Activated CD8-positive, alpha-beta memory T cell treated with anti-CD3 and anti-CD28 coated beads for 36 hours (primary cell): ENCODE data around the gene SSBP2. TPM values are rescaled to one million over a fixed set of nuclear protein-coding genes. Genes with fewer than 3 reads are reported as not detected.
"Not testable (repeated sequence)": the region's sequence is repeated elsewhere in the genome, so short reads cannot be mapped to it uniquely, and the experiment has no call there.

Source experiments
- CTCF ChIA-PET: fragments of 350-600 bp; sonication (Branson Sonifier 250); formaldehyde crosslinking; loops from one replicate; lab custom pipeline; 2021; ENCODE audit warnings: antibody characterized with exemption; lab: Charles Lee
- POLR2A ChIA-PET: fragments of 350-600 bp; sonication (Branson Sonifier 250); formaldehyde crosslinking; loops from one replicate; lab custom pipeline; 2021; ENCODE audit warnings: antibody characterized with exemption; lab: Charles Lee
- total RNA-seq, 2 experiments: library from RNA; stranded (reverse); gene quantifications; one replicate each; pipeline ENCODE4 v1.2.3, GENCODE V29; 2021

The SSBP2 gene
- total RNA-seq, 2 experiments from 2014 or later = 7.0 to 9.7 TPM

- POLR2A ChIA-PET = no interaction called here
- CTCF ChIA-PET = no interaction called here
These were observed 50.7 kb downstream of the SSBP2 start for GRCh38 chr5:81700166-81700565.

- CTCF ChIA-PET = no interaction called here
- POLR2A ChIA-PET = no interaction called here
These were observed 52.1 kb downstream of the SSBP2 start for GRCh38 chr5:81698813-81699212.

GRCh38 chr5:81696418-81697397, 54.2 kb downstream of the SSBP2 start:
- ChIA-PET POLR2A (no interaction called here), CTCF (no interaction called here)

DNA sequence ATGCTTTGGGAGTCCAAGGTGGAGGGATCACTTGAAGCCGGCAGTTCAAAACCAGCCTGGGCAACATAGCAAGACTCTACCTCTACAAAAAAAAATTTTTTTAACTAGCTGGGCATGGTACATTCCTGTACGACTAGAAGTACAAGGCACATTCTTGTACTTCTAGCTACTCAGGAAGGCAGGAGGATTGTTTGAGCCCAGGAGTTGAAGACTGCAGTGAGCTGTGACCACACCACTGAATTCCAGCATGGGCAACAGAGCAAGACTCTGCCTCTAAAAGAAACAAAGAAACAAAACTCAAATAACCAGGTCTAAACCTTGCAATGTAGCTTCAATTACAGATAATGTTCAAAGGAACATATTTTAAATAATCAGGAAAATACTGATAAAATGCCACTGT, 56.2 kb downstream of the SSBP2 start:
- ChIA-PET CTCF (no interaction called here), POLR2A (no interaction called here)

GRCh38 chr5:81688215-81688614, 62.7 kb downstream of the SSBP2 start:
- CTCF ChIA-PET = no interaction called here

DNA sequence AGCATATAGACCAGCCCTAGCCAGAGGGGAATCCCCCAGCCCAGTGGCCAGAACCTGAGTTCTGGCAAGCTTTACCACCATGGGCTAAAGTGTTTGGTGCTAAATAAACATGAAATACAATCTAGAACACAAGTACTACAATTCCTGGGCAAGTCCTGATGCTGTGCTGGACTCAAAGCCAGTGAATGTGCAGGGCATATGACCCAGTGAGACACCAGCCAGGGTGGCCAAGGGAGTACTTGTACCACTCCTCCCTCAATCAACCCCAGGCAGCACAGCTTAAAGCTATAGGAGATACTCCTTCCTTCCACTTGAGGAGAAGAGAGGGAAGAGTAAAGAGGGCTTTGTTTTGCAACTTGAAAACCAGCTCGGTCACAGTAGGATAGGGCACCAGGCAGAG, 63.6 kb downstream of the SSBP2 start:
- CTCF ChIA-PET = no interaction called here

More at GRCh38 chr5:81688215-81688614, 62.7 kb downstream of the SSBP2 start:
- POLR2A ChIA-PET = no interaction called here

DNA sequence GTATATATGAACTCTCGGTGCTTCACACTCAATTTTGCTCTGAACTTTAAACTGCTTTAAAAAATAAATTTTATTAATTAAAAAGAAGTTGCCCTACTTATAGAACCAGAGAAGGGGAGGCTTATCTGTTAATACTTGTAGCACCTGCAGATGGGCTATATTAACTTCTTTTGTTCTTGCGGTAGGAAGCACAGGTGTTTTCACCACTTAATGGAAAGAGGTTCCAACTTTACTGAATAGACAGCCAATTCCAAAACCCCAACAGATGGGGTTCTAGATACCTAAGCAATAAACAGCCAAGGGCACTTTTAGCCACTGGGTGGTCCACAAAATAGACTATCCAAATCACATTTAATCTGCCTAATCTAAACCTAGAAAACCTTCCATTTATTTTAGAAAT, 65.4 kb downstream of the SSBP2 start:
- ChIA-PET CTCF (no interaction called here), POLR2A (no interaction called here)

More for the DNA sequence above, 63.6 kb downstream of the SSBP2 start:
- POLR2A ChIA-PET = no interaction called here

DNA sequence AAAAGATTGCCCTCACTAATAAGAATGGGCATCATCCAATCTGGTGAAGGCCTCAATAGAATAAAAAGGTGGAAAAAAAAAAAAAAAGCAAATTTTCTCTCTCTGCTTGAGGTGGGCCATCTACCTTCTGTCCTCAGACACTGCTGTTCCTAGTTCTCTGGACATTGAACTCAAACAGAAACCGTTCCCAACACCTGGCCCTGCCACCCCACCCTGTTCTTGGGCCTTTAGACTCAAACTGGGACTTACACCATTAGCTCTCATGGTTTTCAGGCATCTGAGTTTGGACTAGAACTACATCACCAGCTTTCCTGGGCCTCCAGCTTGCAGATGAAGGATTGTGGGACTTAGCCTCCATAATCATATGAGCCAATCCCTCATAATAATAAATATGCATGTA, 71.0 kb downstream of the SSBP2 start:
- CTCF ChIA-PET = no interaction called here
- POLR2A ChIA-PET = no interaction called here

DNA sequence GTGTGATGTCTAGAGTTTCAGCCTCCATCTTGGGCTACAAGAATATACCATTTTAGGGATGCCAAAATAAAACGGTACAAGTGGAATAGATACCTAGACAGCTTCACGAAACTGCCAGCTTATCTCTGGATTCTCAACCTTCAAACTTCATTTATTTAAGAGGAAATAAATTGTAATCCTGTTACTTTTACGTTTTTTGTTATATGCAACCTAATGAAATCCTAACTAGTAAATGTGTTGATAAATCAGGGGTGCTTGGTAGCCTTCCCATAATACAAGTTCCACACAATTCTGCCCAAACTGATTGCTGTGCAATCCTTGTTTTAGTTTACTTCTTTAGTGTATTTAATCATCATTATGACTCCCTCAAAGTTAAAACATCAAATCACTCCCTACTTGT, 75.5 kb downstream of the SSBP2 start:
- CTCF ChIA-PET = no interaction called here
- POLR2A ChIA-PET = no interaction called here

DNA sequence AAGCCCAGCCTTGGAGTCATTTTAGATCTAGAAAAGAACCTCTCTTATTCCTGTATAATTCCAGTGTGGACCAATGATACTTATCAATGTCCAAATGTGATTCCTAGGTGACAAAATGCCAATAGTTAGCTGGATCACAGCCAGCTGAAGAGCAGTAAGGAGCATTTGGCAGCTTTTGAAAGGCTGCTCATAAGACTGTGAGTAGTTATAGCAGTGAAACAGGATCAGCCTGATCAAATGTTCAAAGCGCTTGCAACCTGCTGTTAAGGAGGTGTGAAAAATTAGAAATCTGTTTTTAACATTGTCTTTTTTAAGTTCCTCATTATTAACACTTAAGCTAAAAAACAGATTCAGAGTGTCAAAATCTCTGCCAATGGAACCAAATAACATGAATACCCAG, 85.1 kb downstream of the SSBP2 start:
- ChIA-PET POLR2A (no interaction called here), CTCF (no interaction called here)

DNA sequence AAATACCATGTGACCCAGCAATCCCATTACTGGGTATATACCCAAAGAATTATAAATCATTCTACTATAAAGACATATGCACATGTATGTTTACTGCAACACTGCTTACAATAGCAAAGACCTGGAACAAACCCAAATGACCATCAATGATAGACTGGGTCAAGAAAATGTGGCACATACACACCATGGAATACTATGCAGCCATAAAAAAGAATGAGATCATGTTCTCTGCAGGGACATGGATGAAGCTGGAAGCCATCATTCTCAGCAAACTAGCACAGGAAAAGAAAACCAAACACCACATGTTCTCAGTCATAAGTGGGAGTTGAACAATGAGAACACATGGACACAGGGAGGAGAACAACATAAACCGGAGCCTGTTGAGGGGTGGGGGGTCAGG, 90.3 kb downstream of the SSBP2 start:
- CTCF ChIA-PET, POLR2A ChIA-PET: not testable (repeated sequence)

GRCh38 chr5:81657386-81657785, 93.5 kb downstream of the SSBP2 start:
- ChIA-PET POLR2A (no interaction called here), CTCF (no interaction called here)

GRCh38 chr5:81656783-81657182, 94.1 kb downstream of the SSBP2 start:
- ChIA-PET CTCF (no interaction called here), POLR2A (no interaction called here)

DNA sequence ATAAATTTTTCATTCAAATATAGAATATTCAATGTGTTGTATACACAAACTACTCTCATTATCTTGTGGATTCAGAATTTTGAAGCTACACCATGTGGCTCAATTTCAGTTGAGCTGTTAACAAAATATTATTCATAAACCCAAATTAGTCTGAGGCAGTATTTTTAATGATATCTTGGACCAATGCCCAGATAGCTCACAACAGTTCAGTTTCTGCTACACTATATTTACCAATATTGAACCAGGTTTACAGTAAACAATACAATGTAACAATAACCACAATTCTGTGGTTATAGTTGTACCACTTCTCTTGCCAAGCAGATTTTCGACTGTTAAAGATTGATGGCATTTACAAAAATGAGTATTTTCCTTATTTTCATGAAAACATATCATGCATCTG, 99.9 kb downstream of the SSBP2 start:
- ChIA-PET CTCF (no interaction called here), POLR2A (no interaction called here)

GRCh38 chr5:81646469-81646995, 104.4 kb downstream of the SSBP2 start:
- ChIA-PET CTCF (interaction anchor here (0.6 kb wide), 1 partner anchor 529 kb away, joined by 4 read pairs; no protein-coding TSS in a partner anchor), POLR2A (no interaction called here)

- CTCF ChIA-PET = no interaction called here
- POLR2A ChIA-PET = no interaction called here
These were observed 108.7 kb downstream of the SSBP2 start for GRCh38 chr5:81642210-81642609.

- ChIA-PET CTCF (no interaction called here), POLR2A (no interaction called here)
These were observed 111.3 kb downstream of the SSBP2 start for GRCh38 chr5:81639556-81639955.

GRCh38 chr5:81638471-81638870, 112.4 kb downstream of the SSBP2 start:
- ChIA-PET CTCF (no interaction called here), POLR2A (no interaction called here)

DNA sequence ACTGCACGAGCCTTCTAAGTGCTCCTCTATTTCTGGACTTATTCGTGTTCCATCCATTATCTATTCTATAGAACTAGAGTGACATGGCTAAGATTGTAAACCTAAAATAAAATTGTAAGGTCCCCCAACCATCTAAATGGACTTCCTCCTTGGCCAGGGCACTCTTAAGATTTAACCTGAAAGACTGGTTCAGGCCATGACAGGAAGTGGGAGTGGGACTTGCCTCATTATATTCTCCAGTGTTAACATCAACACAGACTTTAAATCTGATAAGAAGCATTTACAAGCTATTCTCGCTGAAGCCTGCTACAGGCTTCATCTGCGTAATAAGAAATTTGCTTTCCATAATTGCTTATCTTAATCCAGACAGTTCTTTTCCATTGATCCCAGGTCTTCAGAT, 117.0 kb downstream of the SSBP2 start:
- POLR2A ChIA-PET = no interaction called here

GRCh38 chr5:81633471-81633870, 117.4 kb downstream of the SSBP2 start:
- CTCF ChIA-PET = no interaction called here
- POLR2A ChIA-PET = no interaction called here

More for the DNA sequence above, 117.0 kb downstream of the SSBP2 start:
- CTCF ChIA-PET = no interaction called here

DNA sequence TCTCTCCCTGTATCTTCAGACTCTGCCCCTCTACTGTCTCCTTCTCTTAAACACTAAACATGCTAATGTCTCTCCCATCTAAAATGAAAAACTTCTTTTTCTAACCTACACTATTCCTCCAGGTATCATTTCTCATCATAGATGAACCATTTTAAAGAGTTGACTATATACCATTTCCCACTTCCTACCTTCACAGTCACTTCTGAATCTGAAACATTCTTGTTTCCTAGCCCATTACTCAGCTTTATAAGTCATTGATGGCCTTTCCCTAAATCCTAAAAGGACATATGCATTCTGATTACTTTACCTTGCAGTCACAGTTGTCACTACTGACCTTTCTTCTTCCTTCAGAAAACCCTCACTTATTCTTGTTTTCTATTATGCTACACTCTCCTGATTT, 118.2 kb downstream of the SSBP2 start:
- ChIA-PET CTCF (no interaction called here), POLR2A (no interaction called here)
